Smooth muscle cell (in vitro differentiated cells): ENCODE measurements around the gene CACNA1D. TPM values are rescaled to one million over a fixed set of nuclear protein-coding genes. Genes with fewer than 3 reads are reported as not detected.

Source experiments
- DNase-seq: peaks from one replicate; lab custom pipeline; 2025; ENCODE audit not compliant: unreplicated experiment; lab: John Stamatoyannopoulos, UW
- H2AFZ ChIP-seq: fragments of 200-600 bp; sonication (generic); 2 replicates; pipeline ENCODE4 v1.6.0; 2016; ENCODE audit warnings: antibody characterized with exemption, low read depth, mild to moderate bottlenecking
- H3F3A ChIP-seq: fragments of 200-600 bp; sonication (generic); 2 replicates; pipeline ENCODE4 v1.6.0; 2017; ENCODE audit warnings: antibody characterized with exemption, low read depth
- H3K27ac ChIP-seq: fragments of 200-600 bp; sonication (generic); 2 replicates; pipeline ENCODE4 v1.5.1; 2016; ENCODE audit warnings: low read depth, mild to moderate bottlenecking
- H3K27me3 ChIP-seq: fragments of 200-600 bp; sonication (generic); 2 replicates; pipeline ENCODE4 v1.6.1; 2016; ENCODE audit warnings: low read depth, mild to moderate bottlenecking
- H3K36me3 ChIP-seq: fragments of 200-600 bp; sonication (generic); 2 replicates; pipeline ENCODE4 v1.5.1; 2016; ENCODE audit warnings: low read depth
- H3K4me1 ChIP-seq: fragments of 200-600 bp; sonication (generic); 2 replicates; pipeline ENCODE4 v1.5.1; 2016; ENCODE audit warnings: low read depth
- H3K4me2 ChIP-seq: fragments of 200-600 bp; sonication (generic); 2 replicates; pipeline ENCODE4 v1.6.0; 2016; ENCODE audit warnings: mild to moderate bottlenecking
- H3K4me3 ChIP-seq: fragments of 200-600 bp; sonication (generic); 2 replicates; pipeline ENCODE4 v1.5.1; 2016; ENCODE audit warnings: mild to moderate bottlenecking
- H3K79me2 ChIP-seq: fragments of 200-600 bp; sonication (generic); 2 replicates; pipeline ENCODE4 v1.6.0; 2016; ENCODE audit warnings: low read depth, mild to moderate bottlenecking
- H3K9ac ChIP-seq: fragments of 200-600 bp; sonication (generic); 2 replicates; pipeline ENCODE4 v1.6.0; 2016; ENCODE audit warnings: low read depth
- H3K9me3 ChIP-seq: fragments of 200-600 bp; sonication (generic); replicated peaks from 2 replicates; pipeline ENCODE4 v1.5.1; 2016; ENCODE audit warnings: low read depth
- H4K20me1 ChIP-seq: fragments of 200-600 bp; sonication (generic); 2 replicates; pipeline ENCODE4 v1.6.0; 2016; ENCODE audit warnings: low read depth
- CTCF ChIP-seq: fragments of 200-600 bp; sonication (generic); IDR thresholded peaks from 2 replicates; pipeline ENCODE4 v1.5.1; 2017; ENCODE audit warnings: borderline replicate concordance, mild to moderate bottlenecking, antibody characterized with exemption; ENCODE audit not compliant: insufficient read depth, poor library complexity, severe bottlenecking
- WGBS: methylation state at CpG from one replicate; pipeline ENCODE4 v1.1.7; 2016; ENCODE audit warnings: low lambda C conversion rate; 5-methylcytosine and 5-hydroxymethylcytosine counted together
- polyA plus RNA-seq: library from polyadenylated mRNA; unstranded; fragments of >200 nt; fragmentation: Nextera tagmentation; extraction: Ambion mirVana; gene quantifications from 2 replicates; pipeline ENCODE4 v1.2.1, GENCODE V29; 2016
- total RNA-seq: library from RNA; depleted of rRNA; stranded (reverse); fragments of >200 nt; gene quantifications from 2 replicates; pipeline ENCODE4 v1.2.3, GENCODE V29; 2014

CACNA1D gene
- total and polyA plus RNA-seq, 2 experiments from 2014 or later: 0.63 to 1.4 TPM

- H3K27me3 ChIP-seq: peaks cover 15% of the 10 kb centered on the region
- no peaks in the 10 kb centered on the region for H3K9me3 ChIP-seq
- no peaks in the 10 kb centered on the region for H3K79me2 ChIP-seq
- no peak overlapping the region for H3K27ac ChIP-seq
- H3K36me3 ChIP-seq: no peaks in the 10 kb centered on the region
- H3K4me2 ChIP-seq: no peak overlapping the region
- H3K4me1 ChIP-seq: peaks cover 2% of the 10 kb centered on the region
- WGBS: 88% methylated on average over 7 of the region's 7 CpGs
- H3F3A ChIP-seq: no peaks in the 10 kb centered on the region
- H3K9ac ChIP-seq: no peak overlapping the region
- TF ChIP-seq CTCF: no peak
- H3K4me3 ChIP-seq: no peak overlapping the region
- no peak overlapping the region for H2AFZ ChIP-seq
- no peak for DNase-seq
- no peaks in the 10 kb centered on the region for H4K20me1 ChIP-seq
Measured at GRCh38 chr3:53616971-53617892, 122.8 kb downstream of the CACNA1D start.

GRCh38 chr3:53617893-53618523 lies 123.6 kb downstream of the CACNA1D start:
- Histone ChIP-seq H3K4me1 (no peaks in the 10 kb centered on the region), H3K79me2 (no peaks in the 10 kb centered on the region), H2AFZ (no peak overlapping the region), H3K4me2 (no peak overlapping the region), H3K4me3 (no peak overlapping the region), H3K27ac (no peak overlapping the region), H4K20me1 (no peaks in the 10 kb centered on the region), H3K9me3 (no peaks in the 10 kb centered on the region), H3K9ac (no peak overlapping the region), H3F3A (no peaks in the 10 kb centered on the region), H3K27me3 (peaks cover 15% of the 10 kb centered on the region), H3K36me3 (no peaks in the 10 kb centered on the region)
- WGBS: 90% methylated on average over 8 of the region's 8 CpGs
- TF ChIP-seq CTCF: no peak
- no peak for DNase-seq

- Histone ChIP-seq H2AFZ (no peak overlapping the region), H3K79me2 (no peaks in the 10 kb centered on the region), H3K9me3 (no peaks in the 10 kb centered on the region), H3F3A (no peaks in the 10 kb centered on the region), H3K4me2 (no peak overlapping the region), H3K36me3 (no peaks in the 10 kb centered on the region), H3K27me3 (peaks cover 15% of the 10 kb centered on the region), H3K4me3 (no peak overlapping the region), H3K27ac (no peak overlapping the region), H3K9ac (no peak overlapping the region), H3K4me1 (no peaks in the 10 kb centered on the region), H4K20me1 (no peaks in the 10 kb centered on the region)
- TF ChIP-seq CTCF: no peak
- 91% methylated on average over 6 of the region's 6 CpGs for WGBS
- DNase-seq: no peak
Measured at GRCh38 chr3:53618524-53618906, 124.1 kb downstream of the CACNA1D start.
